ENCODE data around the gene WEE2.
"Not testable (repeated sequence)": the region's sequence is repeated elsewhere in the genome, so short reads cannot be mapped to it uniquely, and the experiment has no call there.

WEE2 gene

GRCh38 chr7:141715794-141716689, 7.9 kb downstream of the WEE2 start:
- no peak for DNase-seq

DNA sequence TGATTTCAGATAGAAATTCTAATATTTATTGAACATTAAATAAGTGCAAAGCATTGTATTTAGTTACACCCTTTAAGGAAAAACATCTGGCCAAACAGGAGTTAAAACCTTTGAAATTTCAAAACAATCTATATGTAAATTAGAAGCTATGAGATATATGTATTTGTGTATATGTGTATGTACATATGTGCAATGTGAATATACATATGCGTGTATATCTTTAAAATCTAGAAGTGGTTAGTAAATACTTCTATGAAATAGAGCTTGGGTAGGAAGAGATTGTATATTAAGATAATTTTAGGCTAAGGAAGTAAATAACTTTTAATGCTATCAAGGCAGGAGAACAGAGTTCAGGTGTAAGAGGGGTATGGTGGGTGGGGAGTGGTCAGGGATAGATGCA, 9.3 kb downstream of the WEE2 start:
- no peak for DNase-seq

GRCh38 chr7:141722529-141722928, 14.4 kb downstream of the WEE2 start:
- DNase-seq, result no peak

DNA sequence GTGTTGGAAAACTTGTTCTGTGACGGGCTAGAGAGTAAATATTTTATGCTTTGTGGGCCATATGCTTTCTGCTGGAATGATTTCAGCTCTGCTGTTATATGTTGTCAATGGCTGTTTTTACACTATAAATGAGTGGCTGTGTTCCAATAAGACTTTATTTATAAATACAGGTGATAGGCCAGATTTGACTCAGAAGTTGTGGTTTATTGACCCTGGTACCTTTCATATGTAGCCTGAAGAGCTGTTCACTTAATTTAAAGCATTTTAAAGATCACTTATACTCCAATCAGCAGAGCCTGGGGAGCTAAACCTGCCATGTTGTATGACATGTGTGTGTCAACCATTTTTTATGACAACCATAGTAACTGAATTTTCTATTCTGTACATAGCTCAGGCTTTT, 20.9 kb downstream of the WEE2 start:
- no peak for DNase-seq

GRCh38 chr7:141731476-141732149, 23.5 kb downstream of the WEE2 start:
- DNase-seq, result no peak

- DNase-seq, result no peak
Observed at GRCh38 chr7:141737118-141737835, 29.1 kb downstream of the WEE2 start.

DNA sequence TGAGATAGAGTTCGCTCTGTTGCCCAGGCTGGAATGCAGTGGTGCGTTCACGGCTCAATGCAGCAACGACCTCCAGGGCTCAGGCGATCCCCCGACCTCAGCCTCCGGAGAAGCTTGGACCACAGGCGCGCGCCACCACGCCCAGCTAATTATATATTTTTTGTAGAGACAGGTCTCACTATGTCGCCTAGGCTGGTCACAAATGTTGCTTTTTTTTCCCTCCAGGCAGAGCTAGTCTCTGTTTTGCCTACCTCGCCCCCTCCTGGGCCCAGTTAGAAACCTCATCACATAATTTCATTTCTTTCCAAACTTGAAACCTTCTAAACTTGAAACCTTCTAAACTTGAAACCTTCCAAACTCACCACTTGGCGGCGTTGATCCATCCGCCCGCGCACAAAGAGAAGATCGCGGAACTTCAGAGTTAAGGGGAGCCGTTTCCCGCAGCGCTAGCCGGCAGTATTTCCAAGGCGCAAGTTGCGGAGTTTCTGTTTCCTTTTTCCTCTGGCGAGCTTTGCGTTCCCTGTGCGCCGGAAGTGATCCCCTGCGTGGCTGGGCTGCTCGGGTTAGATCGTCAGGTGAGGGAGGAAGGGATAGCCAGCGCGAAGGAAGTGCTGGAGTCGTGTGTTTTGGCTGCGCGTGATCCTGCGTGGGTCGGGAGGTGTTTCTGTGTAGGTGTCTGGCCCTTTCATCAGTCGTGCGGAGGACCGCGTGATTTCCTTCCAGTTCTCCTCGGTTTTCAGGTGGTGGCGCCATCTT, 29.9 kb downstream of the WEE2 start, which contains the start of gene SSBP1:
Gene SSBP1 (plus strand): TSS at position 523 of the 756 bp plus-strand sequence. CDS start 809 bp downstream, outside the sequence.
- DNase-seq, result peak; percentile 98

GRCh38 chr7:141738592-141739013, 30.4 kb downstream of the WEE2 start:
- DNase-seq, result no peak

- DNase-seq, result no peak
Observed at GRCh38 chr7:141739250-141739649, 31.1 kb downstream of the WEE2 start.

- no peak for DNase-seq
Observed at GRCh38 chr7:141742229-141742628, 34.1 kb downstream of the WEE2 start.

DNA sequence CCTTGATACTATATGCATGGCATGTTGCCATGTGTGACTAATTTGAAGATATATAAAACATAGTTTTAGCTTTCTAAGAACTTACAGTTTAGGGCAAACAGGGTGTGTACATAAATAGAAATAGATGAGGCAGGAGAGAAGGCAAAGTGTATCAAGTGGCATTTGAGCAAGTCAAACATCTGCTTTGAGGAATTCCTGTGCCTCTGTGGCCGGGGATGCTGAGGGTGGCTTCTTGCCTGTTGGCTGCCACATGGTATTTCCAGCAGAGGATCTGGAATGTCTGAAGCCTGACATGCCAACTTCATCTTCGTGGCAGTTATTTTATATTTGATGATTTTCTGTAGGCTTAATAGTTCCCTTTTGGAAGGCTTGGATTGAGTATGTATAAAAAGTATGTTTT, 36.0 kb downstream of the WEE2 start:
- DNase-seq, result no peak

DNA sequence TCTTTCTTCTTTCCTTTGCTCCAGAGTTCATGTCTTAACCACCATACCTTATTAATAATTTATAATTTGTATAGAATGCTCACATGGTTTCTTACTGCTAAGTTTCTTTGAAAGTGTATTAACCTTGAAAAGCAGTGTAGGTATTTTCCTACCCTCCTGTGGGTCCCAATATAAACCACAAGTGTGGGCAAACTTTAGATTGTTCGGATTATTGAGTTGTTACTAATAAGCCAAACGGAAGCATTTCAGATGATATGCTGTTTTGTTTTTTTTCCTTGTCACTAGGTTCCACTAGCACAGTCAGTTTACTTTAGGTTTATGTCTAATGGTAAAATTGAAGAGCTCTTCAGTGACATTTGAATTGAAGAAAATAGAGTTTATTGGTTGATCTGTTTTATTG, 40.2 kb downstream of the WEE2 start:
- DNase-seq, result no peak

DNA sequence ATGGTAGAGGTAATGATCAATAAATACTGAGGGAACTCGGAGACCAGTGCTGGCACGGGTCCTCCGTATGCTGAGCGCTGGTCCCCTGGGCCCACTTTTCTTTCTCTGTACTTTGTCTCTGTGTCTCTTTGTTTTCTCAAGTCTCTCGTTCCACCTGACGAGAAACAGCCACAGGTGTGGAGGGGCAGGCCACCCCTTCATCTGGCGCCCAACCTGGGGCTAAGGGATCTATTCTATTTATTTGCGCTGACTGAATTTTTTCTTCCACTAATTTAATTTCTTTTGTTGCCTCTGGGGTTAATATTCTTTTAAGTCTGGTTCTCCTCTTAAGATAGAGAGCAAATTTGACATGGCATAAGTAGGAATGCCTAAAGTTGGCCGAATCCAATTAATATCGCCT, 43.8 kb downstream of the WEE2 start:
- not testable (repeated sequence) for DNase-seq

DNA sequence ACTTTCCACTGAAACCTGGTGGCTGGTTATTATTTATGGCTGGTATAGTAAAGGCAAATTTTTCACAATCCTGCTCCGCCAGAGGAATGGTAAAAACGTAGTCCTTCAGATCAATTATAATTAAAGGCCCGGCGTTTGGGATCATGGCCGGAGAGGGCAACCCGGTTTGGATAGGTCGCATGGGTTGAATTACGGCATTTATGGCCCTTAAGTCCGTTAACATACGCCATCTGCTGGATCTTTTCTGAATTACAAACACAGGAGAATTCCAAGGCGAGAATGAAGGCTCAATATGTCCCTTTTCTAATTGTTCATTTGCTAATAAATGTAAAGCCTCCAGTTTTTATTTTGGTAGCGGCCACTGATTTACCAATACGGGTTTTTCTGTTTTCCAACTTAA, 44.5 kb downstream of the WEE2 start:
- DNase-seq, result no peak

- no peak for DNase-seq
Observed at GRCh38 chr7:141754939-141755338, 46.8 kb downstream of the WEE2 start.

DNA sequence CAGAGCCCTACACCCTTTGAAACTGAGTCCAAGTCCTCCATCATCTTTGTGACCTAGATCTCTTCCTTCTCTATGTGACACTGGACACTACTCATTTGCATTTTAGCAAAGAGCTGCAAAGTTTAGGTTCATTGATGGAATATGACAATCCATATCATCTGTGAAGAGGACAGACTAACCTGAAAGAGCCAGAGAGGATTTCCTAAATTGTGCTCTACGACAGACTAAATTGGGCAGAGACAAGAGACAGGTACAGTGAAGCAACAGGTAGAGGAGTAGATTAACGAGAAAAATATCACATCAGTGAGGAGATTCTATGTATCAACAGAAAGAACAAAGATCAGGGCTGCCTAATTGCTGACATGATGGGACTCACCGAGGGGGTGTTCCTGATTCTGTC, 55.6 kb downstream of the WEE2 start, which contains the start of gene TAS2R3:
Gene TAS2R3 (plus strand): TSS at position 301 of the 400 bp plus-strand sequence. CDS start 62 bp downstream, at position 363.
- no peak for DNase-seq

DNA sequence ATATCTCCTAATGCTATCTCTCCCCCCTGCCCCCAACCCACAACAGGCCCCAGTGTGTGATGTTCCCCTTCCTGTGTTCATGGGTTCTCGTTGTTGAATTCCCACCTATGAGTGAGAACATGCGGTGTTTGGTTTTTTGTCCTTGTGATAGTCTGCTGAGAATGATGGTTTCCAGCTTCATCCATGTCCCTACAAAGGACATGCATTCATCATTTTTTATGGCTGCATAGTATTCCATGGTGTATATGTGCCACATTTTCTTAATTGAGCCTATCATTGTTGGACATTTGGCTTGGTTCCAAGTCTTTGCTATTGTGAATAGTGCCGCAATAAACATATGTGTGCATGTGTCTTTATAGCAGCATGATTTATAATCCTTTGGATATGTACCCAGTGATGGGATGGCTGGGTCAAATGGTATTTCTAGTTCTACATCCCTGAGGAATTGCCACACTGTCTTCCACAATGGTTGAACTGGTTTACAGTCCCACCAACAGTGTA, 62.0 kb downstream of the WEE2 start:
- not testable (repeated sequence) for DNase-seq

- no peak for DNase-seq
Observed at GRCh38 chr7:141776374-141776773, 68.2 kb downstream of the WEE2 start, which contains the start of gene TAS2R4. TSS of gene TAS2R4 (plus strand) at chr7:141776674. CDS start at chr7:141778489, 1,815 bp downstream.

Data from retina (tissue), 1 donor.